ENCODE measurements around the gene CCR2.

CCR2 gene

GRCh38 chr3:46337911-46338310 lies 16.0 kb upstream of the CCR2 start:
- Mint-ChIP-seq H3K36me3 (ENCODE audit: insufficient read depth) (peaks cover 2% of the 10 kb centered on the region), H3K4me1 (peaks cover 10% of the 10 kb centered on the region), H3K27ac (ENCODE audit: low read depth) (no peak overlapping the region), H3K27me3 (no peaks in the 10 kb centered on the region), H3K9me3 (peaks cover 8% of the 10 kb centered on the region), H3K4me3 (no peak overlapping the region)
- DNase-seq (ENCODE audit: low spot score in 2 of 2) (no peak), ATAC-seq (replicated peaks; ENCODE audit: extremely low read depth, poor library complexity, severe bottlenecking) (no peak)

GRCh38 chr3:46338840-46339239 lies 15.1 kb upstream of the CCR2 start:
- H3K27ac Mint-ChIP-seq (ENCODE audit: low read depth) = no peak overlapping the region
- H3K27me3 Mint-ChIP-seq = no peaks in the 10 kb centered on the region
- peaks cover 6% of the 10 kb centered on the region for H3K4me1 Mint-ChIP-seq
- no peak for ATAC-seq (replicated peaks; ENCODE audit: extremely low read depth, poor library complexity, severe bottlenecking)
- H3K9me3 Mint-ChIP-seq = peaks cover 8% of the 10 kb centered on the region
- peaks cover 2% of the 10 kb centered on the region for H3K36me3 Mint-ChIP-seq (ENCODE audit: insufficient read depth)
- no peak overlapping the region for H3K4me3 Mint-ChIP-seq
- no peak for DNase-seq (ENCODE audit: low spot score in 2 of 2)

GRCh38 chr3:46344476-46344875 lies 9.4 kb upstream of the CCR2 start:
- no peak for DNase-seq (ENCODE audit: low spot score in 2 of 2)
- no peak overlapping the region for H3K27ac Mint-ChIP-seq (ENCODE audit: low read depth)
- H3K36me3 Mint-ChIP-seq (ENCODE audit: insufficient read depth) = peaks cover 5% of the 10 kb centered on the region
- no peak for ATAC-seq (replicated peaks; ENCODE audit: extremely low read depth, poor library complexity, severe bottlenecking)
- peaks cover 14% of the 10 kb centered on the region for H3K9me3 Mint-ChIP-seq
- no peaks in the 10 kb centered on the region for H3K27me3 Mint-ChIP-seq
- peaks cover 19% of the 10 kb centered on the region for H3K4me1 Mint-ChIP-seq
- no peak overlapping the region for H3K4me3 Mint-ChIP-seq

- ATAC-seq (replicated peaks; ENCODE audit: extremely low read depth, poor library complexity, severe bottlenecking) (no peak), DNase-seq (ENCODE audit: low spot score in 2 of 2) (no peak)
- peak overlapping the region; percentile 66 for H3K27ac Mint-ChIP-seq (ENCODE audit: low read depth)
- peaks cover 61% of the 10 kb centered on the region for H3K4me1 Mint-ChIP-seq
- H3K36me3 Mint-ChIP-seq (ENCODE audit: insufficient read depth) = peaks cover 3% of the 10 kb centered on the region
- no peaks in the 10 kb centered on the region for H3K27me3 Mint-ChIP-seq
- H3K9me3 Mint-ChIP-seq = peaks cover 6% of the 10 kb centered on the region
- H3K4me3 Mint-ChIP-seq = peak overlapping the region; percentile 64
Observed at GRCh38 chr3:46348823-46349482, 5.0 kb upstream of the CCR2 start.

- Mint-ChIP-seq H3K4me3 (peak overlapping the region; percentile 64), H3K36me3 (ENCODE audit: insufficient read depth) (peaks cover 3% of the 10 kb centered on the region), H3K4me1 (peaks cover 68% of the 10 kb centered on the region), H3K27ac (ENCODE audit: low read depth) (peak overlapping the region; percentile 66), H3K27me3 (no peaks in the 10 kb centered on the region), H3K9me3 (peaks cover 6% of the 10 kb centered on the region)
- DNase-seq (ENCODE audit: low spot score in 2 of 2) (no peak), ATAC-seq (replicated peaks; ENCODE audit: extremely low read depth, poor library complexity, severe bottlenecking) (peak; percentile 59)
Observed at GRCh38 chr3:46349484-46350261, 4.2 kb upstream of the CCR2 start.

GRCh38 chr3:46350262-46350565 lies 3.7 kb upstream of the CCR2 start:
- H3K4me3 Mint-ChIP-seq = peak overlapping the region; percentile 64
- peaks cover 3% of the 10 kb centered on the region for H3K36me3 Mint-ChIP-seq (ENCODE audit: insufficient read depth)
- ATAC-seq (replicated peaks; ENCODE audit: extremely low read depth, poor library complexity, severe bottlenecking) = no peak
- H3K9me3 Mint-ChIP-seq = peaks cover 6% of the 10 kb centered on the region
- no peak for DNase-seq (ENCODE audit: low spot score in 2 of 2)
- H3K4me1 Mint-ChIP-seq = peaks cover 72% of the 10 kb centered on the region
- H3K27ac Mint-ChIP-seq (ENCODE audit: low read depth) = peak overlapping the region; percentile 66
- H3K27me3 Mint-ChIP-seq = no peaks in the 10 kb centered on the region

- Mint-ChIP-seq H3K36me3 (ENCODE audit: insufficient read depth) (peaks cover 3% of the 10 kb centered on the region), H3K27ac (ENCODE audit: low read depth) (no peak overlapping the region), H3K4me1 (peaks cover 81% of the 10 kb centered on the region)
Observed at GRCh38 chr3:46351646-46352045, 2.3 kb upstream of the CCR2 start.

GRCh38 chr3:46353090-46353489 lies 821 bp upstream of the CCR2 start:
- peak overlapping the region; percentile 58 for H3K4me3 Mint-ChIP-seq
- no peak for DNase-seq (ENCODE audit: low spot score in 2 of 2)
- H3K9me3 Mint-ChIP-seq = peaks cover 6% of the 10 kb centered on the region
- peak overlapping the region; percentile 61 for H3K27ac Mint-ChIP-seq (ENCODE audit: low read depth)
- peaks cover 81% of the 10 kb centered on the region for H3K4me1 Mint-ChIP-seq
- H3K36me3 Mint-ChIP-seq (ENCODE audit: insufficient read depth) = peaks cover 3% of the 10 kb centered on the region
- no peak for ATAC-seq (replicated peaks; ENCODE audit: extremely low read depth, poor library complexity, severe bottlenecking)
- H3K27me3 Mint-ChIP-seq = no peaks in the 10 kb centered on the region

More at GRCh38 chr3:46351646-46352045, 2.3 kb upstream of the CCR2 start:
- Mint-ChIP-seq H3K9me3 (peaks cover 6% of the 10 kb centered on the region), H3K27me3 (no peaks in the 10 kb centered on the region), H3K4me3 (no peak overlapping the region)
- ATAC-seq (replicated peaks; ENCODE audit: extremely low read depth, poor library complexity, severe bottlenecking) (no peak), DNase-seq (ENCODE audit: low spot score in 2 of 2) (no peak)

- H3K27ac Mint-ChIP-seq (ENCODE audit: low read depth) = peak overlapping the region; percentile 61
- H3K36me3 Mint-ChIP-seq (ENCODE audit: insufficient read depth) = peaks cover 3% of the 10 kb centered on the region
- H3K9me3 Mint-ChIP-seq = no peaks in the 10 kb centered on the region
- peak overlapping the region; percentile 58 for H3K4me3 Mint-ChIP-seq
- DNase-seq (ENCODE audit: low spot score in 2 of 2) (no peak), ATAC-seq (replicated peaks; ENCODE audit: extremely low read depth, poor library complexity, severe bottlenecking) (no peak)
- no peaks in the 10 kb centered on the region for H3K27me3 Mint-ChIP-seq
- peaks cover 77% of the 10 kb centered on the region for H3K4me1 Mint-ChIP-seq
Observed at GRCh38 chr3:46354478-46354877, 567 bp downstream of the CCR2 start.

- no peak for ATAC-seq (replicated peaks; ENCODE audit: extremely low read depth, poor library complexity, severe bottlenecking)
Observed at GRCh38 chr3:46354984-46355383, 1.1 kb downstream of the CCR2 start.

GRCh38 chr3:46356276-46356675 lies 2.4 kb downstream of the CCR2 start:
- Mint-ChIP-seq H3K36me3 (ENCODE audit: insufficient read depth) (peaks cover 3% of the 10 kb centered on the region), H3K27ac (ENCODE audit: low read depth) (peak overlapping the region; percentile 59), H3K4me1 (peaks cover 77% of the 10 kb centered on the region), H3K9me3 (no peaks in the 10 kb centered on the region), H3K4me3 (peak overlapping the region; percentile 58), H3K27me3 (no peaks in the 10 kb centered on the region)
- DNase-seq (ENCODE audit: low spot score in 2 of 2) = no peak
- no peak for ATAC-seq (replicated peaks; ENCODE audit: extremely low read depth, poor library complexity, severe bottlenecking)

More at GRCh38 chr3:46354984-46355383, 1.1 kb downstream of the CCR2 start:
- Mint-ChIP-seq H3K4me3 (peak overlapping the region; percentile 58), H3K4me1 (peaks cover 77% of the 10 kb centered on the region), H3K27me3 (no peaks in the 10 kb centered on the region), H3K36me3 (ENCODE audit: insufficient read depth) (peaks cover 3% of the 10 kb centered on the region), H3K27ac (ENCODE audit: low read depth) (peak overlapping the region; percentile 61), H3K9me3 (no peaks in the 10 kb centered on the region)
- no peak for DNase-seq (ENCODE audit: low spot score in 2 of 2)

GRCh38 chr3:46356909-46357308 lies 3.0 kb downstream of the CCR2 start:
- Mint-ChIP-seq H3K9me3 (no peaks in the 10 kb centered on the region), H3K27ac (ENCODE audit: low read depth) (peak overlapping the region; percentile 33), H3K36me3 (ENCODE audit: insufficient read depth) (peaks cover 6% of the 10 kb centered on the region), H3K27me3 (no peaks in the 10 kb centered on the region), H3K4me3 (peak overlapping the region; percentile 58), H3K4me1 (peaks cover 81% of the 10 kb centered on the region)
- ATAC-seq (replicated peaks; ENCODE audit: extremely low read depth, poor library complexity, severe bottlenecking) (no peak), DNase-seq (ENCODE audit: low spot score in 2 of 2) (no peak)

GRCh38 chr3:46358466-46358865 lies 4.6 kb downstream of the CCR2 start:
- no peaks in the 10 kb centered on the region for H3K27me3 Mint-ChIP-seq
- peaks cover 10% of the 10 kb centered on the region for H3K36me3 Mint-ChIP-seq (ENCODE audit: insufficient read depth)
- H3K9me3 Mint-ChIP-seq = no peaks in the 10 kb centered on the region
- DNase-seq (ENCODE audit: low spot score in 2 of 2) (no peak), ATAC-seq (replicated peaks; ENCODE audit: extremely low read depth, poor library complexity, severe bottlenecking) (no peak)
- no peak overlapping the region for H3K27ac Mint-ChIP-seq (ENCODE audit: low read depth)
- H3K4me3 Mint-ChIP-seq = no peak overlapping the region
- H3K4me1 Mint-ChIP-seq = peaks cover 74% of the 10 kb centered on the region
